Left colon (tissue), 2 donors: Measurements from ENCODE around the gene SART1. TPM values are rescaled to one million over a fixed set of nuclear protein-coding genes. Genes with fewer than 3 reads are reported as not detected.
"Not testable (repeated sequence)": the region's sequence is repeated elsewhere in the genome, so short reads cannot be mapped to it uniquely, and the experiment has no call there.

Experiments used
- ATAC-seq: fragments of 200-7000 bp; cut with Tn5 transposase; one replicate; pipeline ENCODE4 v1.9.1; 2020; ENCODE audit warnings: mild to moderate bottlenecking, moderate library complexity
- DNase-seq, 2 donors: peaks; one replicate each; pipeline ENCODE4 v3.0.0-alpha.2; 2020
- intact Hi-C, 2 donors: fragments of 100-400 bp; cut with DNase I in 1 of 2; cut with micrococcal nuclease in 1 of 2; formaldehyde crosslinking; loops; one replicate each; pipeline versions ENCODE4 v1.11.2 to v1.14.0; 2022; cut with DNase I, micrococcal nuclease
- total RNA-seq, 2 donors: library from RNA; stranded (reverse); fragmentation: NEBNext Ultra II Directional; extraction: Animal tissue kit (Norgen Biotek cat#: 25700); gene quantifications; one replicate each; pipeline ENCODE4 v1.2.1, GENCODE V29; 2021
- donor health status: DM: no; HTN: no; CAD: no.
- donor health status: DM: yes; HTN: yes; CAD: no.

Gene SART1
- total RNA-seq, 2 donors from 2014 or later, result 41.1 to 46.4 TPM

GRCh38 chr11:66008468-66009101, 47.1 kb downstream of the SART1 start:
- ATAC-seq, result no peak
- intact Hi-C loops, result no loop called here

GRCh38 chr11:66010036-66010435, 48.5 kb downstream of the SART1 start:
- intact Hi-C loops, DNase-seq, ATAC-seq: not testable (repeated sequence)

More at GRCh38 chr11:66008468-66009101, 47.1 kb downstream of the SART1 start:
- DNase-seq, result no peak

- no peak for ATAC-seq
- intact Hi-C loops, result no loop called here
- DNase-seq, result no peak
Measured at GRCh38 chr11:66011239-66011784, 49.8 kb downstream of the SART1 start.

- peak; percentile 29 for ATAC-seq
- no peak for DNase-seq
- intact Hi-C loops, result no loop called here
Measured at GRCh38 chr11:66011785-66012303, 50.3 kb downstream of the SART1 start, which contains the start of gene CST6. CST6 (plus strand) TSS chr11:66012008; CDS start chr11:66012045, 37 bp downstream.

GRCh38 chr11:66012371-66012945, 50.9 kb downstream of the SART1 start:
- ATAC-seq, result no peak
- intact Hi-C loops, result no loop called here
- no peak for DNase-seq

- intact Hi-C loops, result no loop called here
- DNase-seq (no peak), ATAC-seq (no peak)
Measured at GRCh38 chr11:66012946-66013761, 51.6 kb downstream of the SART1 start.

GRCh38 chr11:66013762-66014100, 52.2 kb downstream of the SART1 start:
- intact Hi-C loops, result no loop called here
- DNase-seq, result no peak
- ATAC-seq, result no peak

GRCh38 chr11:66014804-66015453, 53.4 kb downstream of the SART1 start:
- intact Hi-C loops, result no loop called here
- ATAC-seq (no peak), DNase-seq (no peak)

- intact Hi-C loops, result no loop called here
Measured at GRCh38 chr11:66015454-66015881, 53.9 kb downstream of the SART1 start.

GRCh38 chr11:66015936-66016792, 54.6 kb downstream of the SART1 start:
- intact Hi-C loops, result no loop called here
- no peak for ATAC-seq
- DNase-seq, result no peak

More at GRCh38 chr11:66015454-66015881, 53.9 kb downstream of the SART1 start:
- ATAC-seq (no peak), DNase-seq (no peak)

GRCh38 chr11:66016793-66017177, 55.3 kb downstream of the SART1 start:
- DNase-seq, result no peak
- ATAC-seq, result no peak
- intact Hi-C loops, result no loop called here

- ATAC-seq (no peak), DNase-seq (no peak)
- intact Hi-C loops, result no loop called here
Measured at GRCh38 chr11:66017321-66017720, 55.8 kb downstream of the SART1 start.

GRCh38 chr11:66020212-66020611, 58.7 kb downstream of the SART1 start:
- intact Hi-C loops, result no loop called here
- ATAC-seq (no peak), DNase-seq (no peak)

GRCh38 chr11:66020618-66021357, 59.3 kb downstream of the SART1 start:
- DNase-seq, result peak in 1 of 2 donors; percentile 53
- intact Hi-C loops, result no loop called here
- peak; percentile 41 for ATAC-seq

GRCh38 chr11:66022401-66023185, 61.1 kb downstream of the SART1 start:
- DNase-seq (peak in 1 of 2 donors; percentile 80), ATAC-seq (peak; percentile 91)
- intact Hi-C loops, result no loop called here

GRCh38 chr11:66023186-66023440, 61.6 kb downstream of the SART1 start:
- intact Hi-C loops, ATAC-seq, DNase-seq: not testable (repeated sequence)

- intact Hi-C loops, result no loop called here
- ATAC-seq (no peak), DNase-seq (no peak)
Measured at GRCh38 chr11:66026017-66026529, 64.5 kb downstream of the SART1 start, which contains the start of gene CATSPER1. CATSPER1 (minus strand) TSS chr11:66026479; CDS start chr11:66026379, 100 bp downstream.
